Measurements from ENCODE around the gene BTN2A1. TPM values are rescaled to one million over a fixed set of nuclear protein-coding genes. Genes with fewer than 3 reads are reported as not detected.

BTN2A1 gene
- total and polyA plus RNA-seq, 9 of the 15 experiments (the other 6 are each of a cell fraction or from before 2014, with no cell fraction given) = 6.7 to 22.1 (median 16.4) TPM

- TF ChIP-seq, protein P1, sequence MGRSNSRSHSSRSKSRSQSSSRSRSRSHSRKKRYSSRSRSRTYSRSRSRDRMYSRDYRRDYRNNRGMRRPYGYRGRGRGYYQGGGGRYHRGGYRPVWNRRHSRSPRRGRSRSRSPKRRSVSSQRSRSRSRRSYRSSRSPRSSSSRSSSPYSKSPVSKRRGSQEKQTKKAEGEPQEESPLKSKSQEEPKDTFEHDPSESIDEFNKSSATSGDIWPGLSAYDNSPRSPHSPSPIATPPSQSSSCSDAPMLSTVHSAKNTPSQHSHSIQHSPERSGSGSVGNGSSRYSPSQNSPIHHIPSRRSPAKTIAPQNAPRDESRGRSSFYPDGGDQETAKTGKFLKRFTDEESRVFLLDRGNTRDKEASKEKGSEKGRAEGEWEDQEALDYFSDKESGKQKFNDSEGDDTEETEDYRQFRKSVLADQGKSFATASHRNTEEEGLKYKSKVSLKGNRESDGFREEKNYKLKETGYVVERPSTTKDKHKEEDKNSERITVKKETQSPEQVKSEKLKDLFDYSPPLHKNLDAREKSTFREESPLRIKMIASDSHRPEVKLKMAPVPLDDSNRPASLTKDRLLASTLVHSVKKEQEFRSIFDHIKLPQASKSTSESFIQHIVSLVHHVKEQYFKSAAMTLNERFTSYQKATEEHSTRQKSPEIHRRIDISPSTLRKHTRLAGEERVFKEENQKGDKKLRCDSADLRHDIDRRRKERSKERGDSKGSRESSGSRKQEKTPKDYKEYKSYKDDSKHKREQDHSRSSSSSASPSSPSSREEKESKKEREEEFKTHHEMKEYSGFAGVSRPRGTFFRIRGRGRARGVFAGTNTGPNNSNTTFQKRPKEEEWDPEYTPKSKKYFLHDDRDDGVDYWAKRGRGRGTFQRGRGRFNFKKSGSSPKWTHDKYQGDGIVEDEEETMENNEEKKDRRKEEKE (IDR thresholded peaks at IDR 0.05; ENCODE audit: borderline replicate concordance in 1 of 2, control insufficient read depth in 1 of 2, low read depth in 2 of 2, low read length in 1 of 2) = no peak
- TF ChIP-seq HOXB6 (CRISPR knock-in tag; IDR thresholded peaks at IDR 0.05; ENCODE audit: borderline replicate concordance) (no peak), CXXC5 (CRISPR knock-in tag; IDR thresholded peaks at IDR 0.05) (no peak; the same call in 1 of the 2 replicates), OTX1 (CRISPR knock-in tag; IDR thresholded peaks at IDR 0.05) (no peak), ZNF766 (CRISPR knock-in tag; conservative IDR thresholded peaks at IDR 0.05) (no peak; the same call in 1 of the 2 replicates), CBFA2T2 (conservative IDR thresholded peaks at IDR 0.05) (peak; percentile 60; the same call in 1 of the 2 replicates), FOSL1 (tag; conservative IDR thresholded peaks at IDR 0.05) (no peak), C11orf30 (IDR thresholded peaks at IDR 0.05; ENCODE audit: low read depth) (no peak), CBX3 (IDR thresholded peaks at IDR 0.05; ENCODE audit: borderline replicate concordance in 1 of 2, low read length in 2 of 2) (no peak), RBM17 (IDR thresholded peaks at IDR 0.05; ENCODE audit: borderline replicate concordance, low read depth, low read length) (no peak), ZNF57 (CRISPR knock-in tag; IDR thresholded peaks at IDR 0.05) (no peak), ZBTB7A (IDR thresholded peaks at IDR 0.05; ENCODE audit: borderline replicate concordance, control insufficient read depth, low read depth, low read length) (no peak), GATAD2B (IDR thresholded peaks at IDR 0.05; ENCODE audit: borderline replicate concordance) (no peak), DPF2 (IDR thresholded peaks at IDR 0.05) (peak; percentile 36; the same call in 1 of the 2 replicates), PHB2 (IDR thresholded peaks at IDR 0.05; ENCODE audit: low read depth) (no peak), SMAD2 (IDR thresholded peaks at IDR 0.05; ENCODE audit: low read depth, low read length) (no peak)
- TF ChIP-seq, protein P2, sequence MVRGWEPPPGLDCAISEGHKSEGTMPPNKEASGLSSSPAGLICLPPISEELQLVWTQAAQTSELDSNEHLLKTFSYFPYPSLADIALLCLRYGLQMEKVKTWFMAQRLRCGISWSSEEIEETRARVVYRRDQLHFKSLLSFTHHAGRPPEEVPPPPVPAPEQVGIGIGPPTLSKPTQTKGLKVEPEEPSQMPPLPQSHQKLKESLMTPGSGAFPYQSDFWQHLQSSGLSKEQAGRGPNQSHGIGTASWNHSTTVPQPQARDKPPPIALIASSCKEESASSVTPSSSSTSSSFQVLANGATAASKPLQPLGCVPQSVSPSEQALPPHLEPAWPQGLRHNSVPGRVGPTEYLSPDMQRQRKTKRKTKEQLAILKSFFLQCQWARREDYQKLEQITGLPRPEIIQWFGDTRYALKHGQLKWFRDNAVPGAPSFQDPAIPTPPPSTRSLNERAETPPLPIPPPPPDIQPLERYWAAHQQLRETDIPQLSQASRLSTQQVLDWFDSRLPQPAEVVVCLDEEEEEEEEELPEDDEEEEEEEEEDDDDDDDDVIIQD (CRISPR knock-in tag; IDR thresholded peaks at IDR 0.05) = no peak
Observed at GRCh38 chr6:26478100-26478984, 20.6 kb downstream of the BTN2A1 start (continued).
